NCI-H2196 (cell line): ENCODE results near the gene WASL.
"Not testable (repeated sequence)": the region's sequence is repeated elsewhere in the genome, so short reads cannot be mapped to it uniquely, and the experiment has no call there.

Experiments
- DNase-seq: peaks from one replicate; lab custom pipeline; 2025; ENCODE audit not compliant: unreplicated experiment; lab: John Stamatoyannopoulos, UW

The WASL gene

DNA sequence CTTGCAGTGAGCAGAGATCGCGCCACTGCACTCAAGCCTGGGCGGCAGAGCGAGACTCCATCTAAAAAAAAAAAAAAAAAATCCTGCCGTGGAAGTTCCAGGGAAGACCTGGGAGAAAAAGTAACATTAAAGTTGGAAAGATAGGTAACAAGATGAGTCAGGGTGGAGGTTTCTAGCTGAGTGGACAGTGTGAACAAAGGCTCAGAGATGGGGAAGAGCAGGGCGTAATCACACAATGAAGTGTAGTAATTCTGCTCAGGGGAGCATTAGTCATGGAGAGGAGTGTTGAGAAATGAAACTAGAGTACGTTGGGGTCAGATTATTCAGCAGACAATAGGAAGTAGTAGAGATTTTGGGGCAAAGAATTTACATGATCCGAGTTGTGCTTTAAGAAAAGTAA, 21.6 kb upstream of the WASL start:
- DNase-seq, result no peak

DNA sequence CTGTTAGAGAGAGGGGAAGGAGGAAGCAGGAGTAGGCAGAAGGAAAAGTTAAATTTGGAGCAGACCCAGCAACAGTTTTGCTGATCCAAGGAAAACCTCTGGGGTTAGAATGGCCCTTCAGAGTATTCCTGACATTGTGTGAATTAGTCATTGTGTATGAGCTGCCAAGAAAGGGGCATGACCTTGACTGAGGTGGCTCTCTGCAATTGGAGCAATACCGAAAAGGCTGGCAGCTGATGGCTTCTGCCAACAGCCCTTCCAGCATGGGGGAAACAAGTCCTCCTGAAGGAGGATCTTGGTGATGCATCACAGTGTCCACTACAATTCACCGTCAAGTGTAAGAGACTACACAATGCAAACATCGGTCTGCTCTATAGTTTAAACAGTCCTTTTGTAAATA, 20.6 kb upstream of the WASL start:
- DNase-seq, result peak; percentile 29

DNA sequence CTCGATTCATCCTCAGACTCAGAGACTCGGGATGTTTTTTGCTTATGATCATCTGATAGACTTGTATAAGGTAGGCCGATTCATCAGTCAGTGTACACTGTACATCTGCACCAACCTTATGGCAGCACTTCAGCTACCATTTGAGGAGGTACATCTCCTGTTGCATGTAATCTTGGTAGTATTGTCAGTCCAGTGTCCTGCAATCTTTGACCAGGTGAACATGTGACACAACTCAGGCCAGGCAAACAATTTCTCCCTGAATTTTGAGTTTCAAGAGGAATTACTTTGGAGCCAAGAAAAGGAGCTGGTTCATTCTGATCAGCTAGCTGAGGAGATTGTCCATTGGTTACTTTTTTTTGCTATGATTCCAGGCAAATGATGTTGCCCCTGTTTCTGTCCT, 19.7 kb upstream of the WASL start:
- DNase-seq, result no peak

DNA sequence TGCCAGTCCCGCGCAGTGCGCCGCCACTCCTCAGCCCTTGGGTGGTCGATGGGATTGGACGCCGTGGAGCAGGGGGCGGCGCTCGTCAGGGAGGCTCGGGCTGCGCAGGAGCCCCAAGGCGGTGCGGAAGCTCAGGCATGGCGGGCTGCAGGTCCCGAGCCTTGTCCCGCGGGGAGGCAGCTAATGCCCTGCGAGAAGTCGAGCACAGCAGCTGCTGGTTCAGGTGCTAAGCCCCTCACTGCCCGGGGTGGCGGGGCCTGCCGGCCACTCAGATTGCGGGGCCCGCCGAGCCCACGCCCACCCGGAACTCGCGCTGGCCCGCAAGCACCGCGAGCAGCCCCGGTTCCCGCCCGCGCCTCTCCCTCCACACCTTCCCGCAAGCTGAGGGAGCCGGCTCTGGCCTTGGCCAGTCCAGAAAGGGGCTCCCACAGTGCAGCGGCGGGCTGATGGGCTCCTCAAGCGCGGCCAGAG, 14.4 kb upstream of the WASL start:
- no peak for DNase-seq

- no peak for DNase-seq
These were observed 12.9 kb upstream of the WASL start for GRCh38 chr7:123761729-123762128.

DNA sequence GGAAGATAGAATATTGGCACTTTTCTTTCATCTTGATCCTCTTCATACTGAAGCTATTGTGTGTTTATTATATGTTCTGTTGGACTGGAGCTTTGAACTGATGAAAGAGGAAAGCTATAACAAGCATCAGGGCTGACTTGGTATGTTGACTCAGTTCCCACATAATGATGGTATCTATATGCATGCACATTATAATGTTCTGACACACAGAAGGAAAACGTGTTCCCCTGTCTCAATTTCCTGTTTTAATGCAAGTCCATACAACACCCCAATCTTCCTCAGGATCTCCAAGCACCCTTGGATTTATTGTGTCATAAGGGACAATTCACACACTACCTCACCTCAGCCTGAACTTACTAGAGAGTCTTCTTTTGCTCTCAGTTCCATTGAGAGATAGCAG, 8.3 kb upstream of the WASL start:
- DNase-seq, result no peak

DNA sequence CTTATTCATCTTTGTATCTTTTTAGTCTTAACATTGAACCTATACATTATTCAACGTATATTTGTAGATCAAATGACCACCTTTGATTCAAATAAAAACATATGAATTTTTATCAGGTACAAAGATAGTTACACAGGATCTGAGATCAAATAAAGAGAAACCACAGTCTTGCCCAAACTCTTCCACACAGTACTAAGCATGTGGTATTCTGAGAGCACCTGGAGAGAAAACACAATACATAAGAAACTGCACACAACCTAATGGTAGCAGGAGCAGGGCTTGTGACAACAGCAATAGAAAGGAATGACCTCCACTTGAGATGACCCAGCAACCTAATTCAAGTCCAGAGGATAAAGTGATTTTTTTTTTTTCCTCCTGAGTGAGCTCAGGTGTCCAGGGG, 6.5 kb upstream of the WASL start:
- DNase-seq, result no peak

DNA sequence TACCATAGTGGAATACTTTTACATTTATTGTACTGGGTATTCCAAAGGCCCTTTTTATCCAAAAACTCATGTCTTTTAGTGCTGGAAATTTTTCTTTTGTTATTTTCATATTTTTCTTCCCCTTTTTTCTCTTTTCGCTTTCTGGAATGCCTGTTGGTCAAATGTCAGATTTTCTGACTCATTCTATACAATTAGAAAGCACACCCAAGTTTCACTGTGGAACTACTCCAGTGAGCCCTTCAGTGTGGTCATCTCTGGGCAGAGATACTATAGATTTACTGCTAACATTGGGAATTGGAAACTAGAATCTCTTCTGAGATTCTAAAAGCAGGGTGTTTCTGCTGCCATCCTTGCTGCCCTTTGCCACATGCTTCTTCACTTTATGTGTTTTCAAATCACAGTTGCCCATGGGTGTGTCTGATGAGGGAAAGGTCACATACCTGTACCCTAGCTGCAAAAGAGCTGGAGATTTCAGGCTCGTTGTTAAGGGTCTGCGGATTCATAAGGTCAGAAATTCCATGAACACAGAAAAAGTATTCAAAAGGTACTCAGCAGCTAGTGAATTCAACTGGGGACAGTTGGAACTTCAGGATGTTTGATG, 5.6 kb upstream of the WASL start:
- no peak for DNase-seq

DNA sequence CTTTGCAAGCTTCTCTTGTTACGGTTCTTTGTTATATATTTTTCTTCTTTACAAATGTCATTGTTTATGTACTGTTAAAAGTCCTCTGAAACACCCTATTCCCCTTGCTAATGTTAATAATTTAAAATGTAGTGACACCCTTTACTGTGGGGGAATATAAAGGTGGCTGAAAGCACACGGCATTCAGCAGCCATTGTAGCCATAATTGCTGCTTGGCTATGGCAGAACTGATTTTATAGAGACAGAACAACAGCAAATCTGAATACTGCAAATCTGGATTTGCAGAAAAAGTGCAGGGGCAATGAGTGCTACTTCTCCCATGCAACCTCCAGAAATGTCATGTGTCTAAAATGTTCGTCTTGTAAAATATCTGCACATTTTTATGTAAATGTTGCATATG, 3.7 kb upstream of the WASL start:
- no peak for DNase-seq

DNA sequence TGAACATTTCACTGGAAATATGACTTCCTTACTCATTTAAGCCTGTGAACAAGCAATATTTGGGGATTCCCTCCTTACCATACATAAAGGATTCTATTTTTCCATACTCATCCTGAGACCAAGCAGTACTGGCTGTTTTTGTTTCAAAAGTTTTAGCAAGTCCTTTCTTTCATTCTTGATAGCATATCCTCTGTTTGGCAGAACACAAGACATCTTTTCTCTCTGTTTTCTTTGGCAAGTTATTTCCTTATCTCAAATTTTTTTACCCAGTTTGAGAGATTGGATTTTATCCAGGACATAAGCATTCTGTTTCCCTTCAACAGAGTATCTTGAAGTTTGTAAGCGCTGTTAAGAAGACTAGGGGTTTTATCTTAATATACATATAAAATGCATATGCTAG, 3.0 kb upstream of the WASL start:
- no peak for DNase-seq

DNA sequence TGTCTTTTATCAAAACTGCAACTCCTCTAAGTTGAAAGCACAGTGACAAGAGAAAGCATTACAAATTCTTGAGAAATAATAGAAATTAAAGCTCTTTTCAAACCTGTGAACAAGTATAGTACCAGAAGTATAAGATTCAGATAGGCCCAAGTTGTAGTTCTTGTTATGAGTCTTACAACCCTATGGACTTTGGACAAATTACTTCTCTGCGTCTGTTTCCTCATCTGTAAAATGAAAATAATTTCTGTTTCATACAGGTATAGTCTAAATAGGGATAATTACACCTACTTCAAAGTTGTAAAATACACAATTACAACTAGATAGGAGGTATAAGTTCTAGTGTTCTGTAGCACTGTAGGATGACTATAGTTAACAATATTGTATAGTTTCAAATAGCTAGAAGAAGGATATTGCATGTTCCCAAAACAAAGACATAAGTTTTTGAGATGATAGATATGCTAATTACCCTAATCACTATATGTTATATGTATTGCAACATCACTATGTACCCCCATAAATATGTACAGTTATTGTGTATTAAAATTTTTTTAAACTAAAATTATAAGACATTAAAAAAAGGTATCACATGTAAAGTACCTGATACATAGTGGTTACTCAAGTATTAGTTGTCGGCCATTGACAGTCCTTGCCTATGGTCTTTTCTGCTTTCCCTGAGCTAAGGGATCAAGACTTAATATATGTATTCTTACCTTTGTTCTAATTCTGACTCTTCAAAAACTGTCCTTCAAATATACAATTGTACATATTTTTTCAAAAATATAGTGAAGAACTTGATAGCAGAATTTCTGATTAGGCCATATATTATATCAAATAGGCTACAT, 1.8 kb upstream of the WASL start:
- DNase-seq, result no peak

GRCh38 chr7:123749537-123749857, 694 bp upstream of the WASL start:
- no peak for DNase-seq

DNA sequence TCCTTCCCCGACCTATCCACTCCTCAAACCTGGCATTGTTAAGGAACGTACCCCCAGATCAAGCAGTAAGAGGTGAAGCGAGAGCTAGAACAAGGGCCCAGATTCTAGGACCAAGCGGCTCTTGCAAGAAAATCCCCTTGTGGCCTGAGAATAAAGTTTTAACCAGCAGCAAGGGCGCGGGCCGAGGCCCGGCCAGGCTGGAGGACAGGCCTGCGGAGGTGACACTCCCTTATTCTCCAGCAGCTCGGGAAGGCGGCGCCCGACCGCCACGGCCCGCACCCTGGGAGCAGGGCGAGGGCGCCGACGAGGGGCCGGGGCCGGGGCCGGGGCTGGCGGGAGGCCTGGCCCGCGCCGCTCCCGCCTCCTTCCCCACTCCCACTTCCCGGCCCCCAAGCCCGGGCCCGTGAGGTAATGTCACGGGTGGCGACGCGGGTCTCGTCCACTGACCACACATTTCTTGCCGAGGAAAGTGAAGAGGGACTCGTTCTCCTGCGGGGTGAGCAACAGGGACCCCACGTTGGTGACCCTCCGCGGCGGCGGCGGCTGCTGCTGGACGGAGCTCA, 551 bp downstream of the WASL start:
- DNase-seq, result no peak

- DNase-seq, result no peak
These were observed 1.1 kb downstream of the WASL start for GRCh38 chr7:123747620-123748141.

- DNase-seq, result no peak
These were observed 1.8 kb downstream of the WASL start for GRCh38 chr7:123746931-123747488.

DNA sequence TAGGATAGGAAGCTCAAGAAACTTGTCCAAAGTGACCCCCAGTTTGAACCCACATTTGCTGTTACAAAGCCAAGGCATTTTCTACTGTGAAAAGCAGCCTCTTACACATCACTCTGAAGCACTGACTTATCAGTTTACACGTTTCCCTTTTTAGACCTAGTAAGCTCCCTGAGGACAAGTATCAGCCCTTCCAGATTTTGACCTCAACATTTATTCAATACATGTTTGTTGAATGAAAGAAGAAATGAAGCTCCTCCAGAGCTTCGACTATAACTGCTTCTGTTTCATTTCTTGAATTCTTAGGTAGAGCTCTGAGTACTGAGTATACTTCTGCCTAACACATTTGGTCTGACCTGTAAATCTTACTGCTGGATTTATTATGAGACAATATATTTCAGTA, 2.7 kb downstream of the WASL start:
- no peak for DNase-seq

DNA sequence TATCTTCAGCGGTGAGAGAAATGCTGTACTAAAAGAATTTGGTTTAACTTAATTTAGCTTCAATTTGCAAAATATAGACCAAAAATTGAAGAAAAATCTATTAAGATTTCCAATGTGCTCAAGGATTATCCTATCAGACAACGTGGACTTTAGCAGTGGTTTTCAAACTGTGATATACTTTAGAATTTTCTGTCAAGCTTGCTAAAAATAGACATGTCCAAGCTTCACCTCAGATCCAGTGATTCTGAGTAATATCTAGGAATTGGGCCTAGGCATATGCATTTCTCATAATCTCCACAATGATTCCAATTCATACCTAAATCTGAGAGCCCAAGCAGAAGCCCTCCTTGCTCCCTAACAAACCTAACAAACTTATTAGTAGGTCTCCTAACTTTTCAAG, 3.4 kb downstream of the WASL start:
- no peak for DNase-seq

DNA sequence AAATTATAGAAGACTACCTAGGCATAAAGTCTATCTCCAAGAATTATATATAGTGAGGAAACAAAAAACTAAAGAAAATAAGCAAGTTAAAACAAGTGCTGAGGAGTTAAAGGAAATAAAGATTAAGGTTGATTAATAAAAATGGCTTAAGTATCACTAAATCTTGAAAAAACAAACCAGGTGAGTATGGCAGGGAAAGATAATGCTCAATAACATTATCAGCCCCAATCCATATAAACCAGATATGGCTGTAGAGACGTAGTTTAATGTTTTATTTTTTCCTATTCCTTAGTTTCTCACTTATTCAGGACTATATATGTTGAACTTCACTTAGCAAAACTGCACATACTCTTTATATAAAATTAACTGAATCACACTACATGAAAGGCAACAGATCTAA, 4.4 kb downstream of the WASL start:
- DNase-seq, result no peak

DNA sequence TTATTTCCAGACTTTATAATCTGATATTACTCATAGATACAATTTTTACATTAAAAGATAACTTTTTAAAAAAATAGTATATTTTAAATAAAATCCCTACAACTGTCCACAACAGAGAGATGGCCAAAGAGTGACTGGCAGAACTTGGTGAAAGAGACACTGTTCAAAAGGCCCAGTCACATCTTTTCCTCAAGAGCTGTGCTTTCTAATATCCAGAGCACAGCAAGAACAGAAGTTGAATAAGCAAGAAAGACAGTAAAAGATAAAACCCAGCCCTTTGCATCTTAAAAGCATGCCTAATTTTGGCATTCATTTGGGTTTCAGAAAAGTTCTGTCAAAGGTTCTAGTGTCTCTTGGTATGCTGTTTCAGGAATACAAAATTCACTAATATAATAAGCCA, 6.9 kb downstream of the WASL start:
- DNase-seq, result no peak

DNA sequence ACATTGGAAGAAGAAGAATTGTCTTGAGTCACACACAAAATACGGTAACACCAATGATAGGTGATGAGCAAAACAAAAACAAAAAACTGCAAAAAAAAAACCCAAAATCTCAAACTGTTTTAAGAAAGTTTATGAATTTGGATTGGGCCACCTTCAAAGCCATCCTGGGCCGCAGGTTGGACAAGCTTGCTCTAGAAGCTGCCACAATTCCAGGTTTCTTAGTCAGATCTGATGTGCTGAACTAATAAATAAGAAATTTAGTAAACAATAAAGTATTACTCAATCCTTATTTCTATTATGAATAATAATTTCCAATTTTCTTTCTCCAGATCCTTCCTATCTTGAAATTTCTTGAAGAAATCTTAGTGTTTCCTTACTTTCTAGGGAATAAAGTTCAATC, 10.0 kb downstream of the WASL start:
- DNase-seq, result no peak

- no peak for DNase-seq
These were observed 10.4 kb downstream of the WASL start for GRCh38 chr7:123738356-123738755.

DNA sequence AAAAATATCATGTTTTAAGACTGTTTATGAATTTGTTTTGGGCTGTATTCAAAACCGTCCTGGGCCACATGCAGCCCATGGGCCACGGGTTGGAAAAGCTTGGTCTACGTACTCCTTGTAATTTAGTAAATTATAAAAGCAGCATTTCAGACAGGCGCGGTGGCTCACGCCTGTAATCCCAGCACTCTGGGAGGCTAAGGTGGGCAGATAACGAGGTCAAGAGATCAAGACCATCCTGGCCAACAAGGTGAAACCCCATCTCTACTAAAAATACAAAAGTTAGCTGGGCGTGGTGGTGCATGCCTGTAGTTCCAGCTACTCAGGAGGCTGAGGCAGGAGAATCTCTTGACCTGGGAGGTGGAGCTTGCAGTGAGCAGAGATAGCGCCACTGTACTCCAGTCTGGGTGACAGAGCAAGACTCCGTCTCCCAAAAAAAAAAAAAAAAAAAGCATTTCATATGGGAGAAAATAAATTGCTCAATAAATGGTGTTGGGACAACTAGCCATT, 11.6 kb downstream of the WASL start:
- DNase-seq, result not testable (repeated sequence)
